H9 (cell line): ENCODE measurements around the gene ADAMTS17. TPM values are rescaled to one million over a fixed set of nuclear protein-coding genes. Genes with fewer than 3 reads are reported as not detected.

Experiments used
- DNase-seq: peaks from one replicate; pipeline ENCODE4 v3.0.0-alpha.2; 2017
- H2AFZ ChIP-seq: one replicate; pipeline ENCODE4 v1.6.1; 2013; ENCODE audit warnings: mild to moderate bottlenecking, low read length, control low read depth, moderate library complexity
- H2AK5ac ChIP-seq: 2 replicates; pipeline ENCODE4 v1.6.1; 2013; ENCODE audit warnings: low read length, control low read depth, mixed read lengths; ENCODE audit not compliant: insufficient read length
- H2BK120ac ChIP-seq: one replicate; pipeline ENCODE4 v1.6.1; 2013; ENCODE audit warnings: low read depth, mild to moderate bottlenecking, low read length, control low read depth, inconsistent platforms; ENCODE audit not compliant: poor library complexity, severe bottlenecking
- H2BK12ac ChIP-seq: 2 replicates; pipeline ENCODE4 v1.6.1; 2013; ENCODE audit warnings: low read length, control low read depth, mixed read lengths, low read depth; ENCODE audit not compliant: insufficient read length
- H2BK15ac ChIP-seq: 2 replicates; pipeline ENCODE4 v1.6.1; 2013; ENCODE audit warnings: low read depth, low read length, control low read depth
- H2BK20ac ChIP-seq: one replicate; pipeline ENCODE4 v1.6.1; 2013; ENCODE audit warnings: low read depth, mild to moderate bottlenecking, low read length, control low read depth, inconsistent platforms; ENCODE audit not compliant: poor library complexity, severe bottlenecking
- H2BK5ac ChIP-seq: 2 replicates; pipeline ENCODE4 v1.6.1; 2013; ENCODE audit warnings: low read length, control low read depth, mixed read lengths; ENCODE audit not compliant: insufficient read length
- H3K14ac ChIP-seq: 2 replicates; pipeline ENCODE4 v1.6.1; 2013; ENCODE audit warnings: low read length, control low read depth; ENCODE audit not compliant: insufficient read depth
- H3K18ac ChIP-seq: 2 replicates; pipeline ENCODE4 v1.6.1; 2013; ENCODE audit warnings: low read depth, mild to moderate bottlenecking, mixed read lengths, low read length, control low read depth; ENCODE audit not compliant: insufficient read length
- H3K23ac ChIP-seq: 2 replicates; pipeline ENCODE4 v1.6.1; 2013; ENCODE audit warnings: low read length, control low read depth, mixed read lengths, low read depth; ENCODE audit not compliant: insufficient read length
- H3K23me2 ChIP-seq: 2 replicates; pipeline ENCODE4 v1.6.1; 2013; ENCODE audit warnings: low read depth, mild to moderate bottlenecking, mixed read lengths, low read length, control low read depth; ENCODE audit not compliant: insufficient read length, poor library complexity, severe bottlenecking
- H3K27ac ChIP-seq: 2 replicates; pipeline ENCODE4 v1.5.1; 2013; ENCODE audit warnings: low read length, control low read depth, mixed read lengths, low read depth; ENCODE audit not compliant: insufficient read length
- H3K27me3 ChIP-seq: 2 replicates; pipeline ENCODE4 v1.6.1; 2013; ENCODE audit warnings: low read length, control low read depth, inconsistent platforms; ENCODE audit not compliant: insufficient read depth
- H3K4ac ChIP-seq: 2 replicates; pipeline ENCODE4 v1.6.1; 2013; ENCODE audit warnings: low read depth, mild to moderate bottlenecking, control low read depth, inconsistent platforms, low read length, moderate library complexity
- H3K4me1 ChIP-seq: 2 replicates; pipeline ENCODE4 v1.6.1; 2013; ENCODE audit warnings: low read length, control low read depth, inconsistent platforms; ENCODE audit not compliant: insufficient read depth
- H3K4me2 ChIP-seq: 2 replicates; pipeline ENCODE4 v1.6.1; 2013; ENCODE audit warnings: low read length, control low read depth, mixed read lengths; ENCODE audit not compliant: insufficient read length, insufficient read depth
- H3K56ac ChIP-seq: 2 replicates; pipeline ENCODE4 v1.6.1; 2013; ENCODE audit warnings: low read depth, mild to moderate bottlenecking, mixed read lengths, low read length, control low read depth; ENCODE audit not compliant: insufficient read length
- H3K79me1 ChIP-seq: 2 replicates; pipeline ENCODE4 v1.6.1; 2013; ENCODE audit warnings: low read depth, mild to moderate bottlenecking, moderate library complexity, low read length, control low read depth, inconsistent platforms; ENCODE audit not compliant: insufficient read depth, poor library complexity, severe bottlenecking
- H3K79me2 ChIP-seq: 2 replicates; pipeline ENCODE4 v1.6.1; 2013; ENCODE audit warnings: low read length, control low read depth, inconsistent platforms; ENCODE audit not compliant: insufficient read depth
- H3K9ac ChIP-seq: 2 replicates; pipeline ENCODE4 v1.6.1; 2013; ENCODE audit warnings: low read length, control low read depth, mixed read lengths; ENCODE audit not compliant: insufficient read length; ENCODE audit errors: extremely low read depth
- H3K9me3 ChIP-seq: one replicate; pipeline ENCODE4 v1.6.1; 2013; ENCODE audit warnings: low read depth, low read length, inconsistent platforms; ENCODE audit not compliant: control insufficient read depth
- H3T11ph ChIP-seq: one replicate; pipeline ENCODE4 v1.6.1; 2013; ENCODE audit warnings: mild to moderate bottlenecking, low read length, control low read depth, inconsistent platforms
- H4K20me1 ChIP-seq: one replicate; pipeline ENCODE4 v1.6.1; 2013; ENCODE audit not compliant: control insufficient read depth, insufficient read length, insufficient read depth
- H4K5ac ChIP-seq: 2 replicates; pipeline ENCODE4 v1.6.1; 2013; ENCODE audit warnings: low read depth, mild to moderate bottlenecking, mixed read lengths, low read length, control low read depth; ENCODE audit not compliant: insufficient read length
- H4K8ac ChIP-seq: replicated peaks from 2 replicates; pipeline ENCODE4 v1.6.1; 2013; ENCODE audit warnings: low read length, control low read depth, mixed read lengths, low read depth; ENCODE audit not compliant: insufficient read length
- H4K91ac ChIP-seq: 2 replicates; pipeline ENCODE4 v1.6.1; 2013; ENCODE audit warnings: low read depth, mild to moderate bottlenecking, moderate library complexity, mixed read lengths, low read length, control low read depth; ENCODE audit not compliant: insufficient read length
- H3K27ac Mint-ChIP-seq, 3 experiments: 2 replicates in 2 of 3; 3 replicates in 1 of 3; pipeline ENCODE4 v1.8.0; 2020 to 2021; ENCODE audit warnings: mixed read lengths in 3 of 3, mild to moderate bottlenecking in 1 of 3, moderate library complexity in 1 of 3
- H3K27me3 Mint-ChIP-seq: 2 replicates; pipeline ENCODE4 v1.8.0; 2021; ENCODE audit warnings: low read depth, mild to moderate bottlenecking, moderate library complexity, mixed read lengths
- H3K36me3 Mint-ChIP-seq, 3 experiments: 2 replicates in 2 of 3; 3 replicates in 1 of 3; pipeline ENCODE4 v1.8.0; 2020 to 2021; ENCODE audit warnings: low read depth in 3 of 3, mixed read lengths in 3 of 3; ENCODE audit not compliant: insufficient read depth in 1 of 3
- H3K4me1 Mint-ChIP-seq, 2 experiments: 2 replicates each; pipeline ENCODE4 v1.8.0; 2020; ENCODE audit warnings: mixed read lengths in 2 of 2
- H3K4me3 Mint-ChIP-seq, 2 experiments: 2 replicates in 1 of 2; 3 replicates in 1 of 2; pipeline ENCODE4 v1.8.0; 2020 to 2021; ENCODE audit warnings: mild to moderate bottlenecking in 2 of 2, mixed read lengths in 2 of 2, moderate library complexity in 1 of 2
- H3K9me3 Mint-ChIP-seq, 2 experiments: 2 replicates in 1 of 2; 3 replicates in 1 of 2; pipeline ENCODE4 v1.8.0; 2020; ENCODE audit warnings: mild to moderate bottlenecking in 2 of 2, mixed read lengths in 2 of 2, moderate library complexity in 1 of 2
- WGBS: extraction: QIAGEN DNeasy Blood & Tissue Kit; methylation state at CpG from one replicate; pipeline ENCODE4 v1.1.7; 2013; ENCODE audit warnings: missing lambda C conversion rate, low lambda C conversion rate, mixed read lengths; ENCODE audit not compliant: insufficient read length; ENCODE audit errors: extremely low coverage; 5-methylcytosine and 5-hydroxymethylcytosine counted together
- total RNA-seq: library from RNA; stranded (reverse); gene quantifications from 2 replicates; pipeline ENCODE4 v1.2.1, GENCODE V29; 2021
- TF ChIP-seq, protein P1 (sequence below): fragments of 200-600 bp; sonication (generic); conservative IDR thresholded peaks from 3 replicates; pipeline ENCODE4 v1.8.0; 2021; ENCODE audit warnings: antibody characterized with exemption, mild to moderate bottlenecking

ADAMTS17 gene
- total RNA-seq, 1 experiment from 2014 or later, result 2.9 TPM

DNA sequence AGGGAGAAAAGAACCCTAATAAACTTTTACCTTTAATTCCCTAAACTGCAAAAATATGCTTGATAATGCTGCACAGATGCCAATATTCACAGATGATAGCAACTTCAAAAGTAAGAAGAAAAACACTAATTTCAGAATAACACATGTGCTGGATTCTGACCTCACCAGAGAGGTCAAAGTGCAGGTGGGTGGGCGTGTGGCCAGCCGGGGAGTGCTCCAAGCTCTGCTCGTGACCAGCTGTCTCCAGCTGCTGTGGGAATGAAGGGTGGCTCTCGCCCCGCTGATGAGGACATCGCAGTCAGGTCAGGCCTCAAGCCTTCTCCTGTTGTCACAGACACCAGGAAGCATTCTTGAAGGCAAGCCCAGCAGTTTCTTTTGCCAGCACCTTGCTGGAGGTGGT, 57.1 kb downstream of the ADAMTS17 start:
- no peak overlapping the region for H3K23ac ChIP-seq
- 0 out of 2 replicates have a peak overlapping the region, but pooled peaks have one; percentile 60 for H3K14ac ChIP-seq
- H4K20me1 ChIP-seq, result no peaks in the 10 kb centered on the region
- H3K4me1 Mint-ChIP-seq, result no peaks in the 10 kb centered on the region
- TF ChIP-seq, protein P1, sequence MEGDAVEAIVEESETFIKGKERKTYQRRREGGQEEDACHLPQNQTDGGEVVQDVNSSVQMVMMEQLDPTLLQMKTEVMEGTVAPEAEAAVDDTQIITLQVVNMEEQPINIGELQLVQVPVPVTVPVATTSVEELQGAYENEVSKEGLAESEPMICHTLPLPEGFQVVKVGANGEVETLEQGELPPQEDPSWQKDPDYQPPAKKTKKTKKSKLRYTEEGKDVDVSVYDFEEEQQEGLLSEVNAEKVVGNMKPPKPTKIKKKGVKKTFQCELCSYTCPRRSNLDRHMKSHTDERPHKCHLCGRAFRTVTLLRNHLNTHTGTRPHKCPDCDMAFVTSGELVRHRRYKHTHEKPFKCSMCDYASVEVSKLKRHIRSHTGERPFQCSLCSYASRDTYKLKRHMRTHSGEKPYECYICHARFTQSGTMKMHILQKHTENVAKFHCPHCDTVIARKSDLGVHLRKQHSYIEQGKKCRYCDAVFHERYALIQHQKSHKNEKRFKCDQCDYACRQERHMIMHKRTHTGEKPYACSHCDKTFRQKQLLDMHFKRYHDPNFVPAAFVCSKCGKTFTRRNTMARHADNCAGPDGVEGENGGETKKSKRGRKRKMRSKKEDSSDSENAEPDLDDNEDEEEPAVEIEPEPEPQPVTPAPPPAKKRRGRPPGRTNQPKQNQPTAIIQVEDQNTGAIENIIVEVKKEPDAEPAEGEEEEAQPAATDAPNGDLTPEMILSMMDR, result no peak
- H3K27ac Mint-ChIP-seq, result no peak overlapping the region
- H2AFZ ChIP-seq, result no peak overlapping the region
- no peak overlapping the region for H3K4me2 ChIP-seq
- no peaks in the 10 kb centered on the region for H3K79me1 ChIP-seq
- no peak overlapping the region for H2BK20ac ChIP-seq
- H3K79me2 ChIP-seq, result no peaks in the 10 kb centered on the region
- no peak overlapping the region for H4K5ac ChIP-seq
- no peak overlapping the region for H2AK5ac ChIP-seq
- H2BK15ac ChIP-seq, result no peak overlapping the region
- no peak overlapping the region for H2BK5ac ChIP-seq
- H3K23me2 ChIP-seq, result no peaks in the 10 kb centered on the region
- no peak overlapping the region for H4K8ac ChIP-seq
- H4K91ac ChIP-seq, result no peak overlapping the region
- no peak overlapping the region for H3K4ac ChIP-seq
- H3K4me1 ChIP-seq, result no peaks in the 10 kb centered on the region
- no peak overlapping the region for H3K4me3 Mint-ChIP-seq
- no peak overlapping the region for H3K56ac ChIP-seq
- no peak overlapping the region for H3K18ac ChIP-seq
- WGBS, result no CpG with 5 or more reads among the region's 6 CpGs
- H3K27ac ChIP-seq, result no peak overlapping the region
- H2BK120ac ChIP-seq, result no peak overlapping the region
- H3K27me3 Mint-ChIP-seq, result peaks cover 5% of the 10 kb centered on the region
- H3K36me3 Mint-ChIP-seq, result peaks cover 0 to 3% (median 0%) of the 10 kb centered on the region in 3 experiments; a peak in 1 of 7 replicates
- no peaks in the 10 kb centered on the region for H3K27me3 ChIP-seq
- no peak overlapping the region for H2BK12ac ChIP-seq
- H3T11ph ChIP-seq, result no peak overlapping the region
- peaks cover 0 to 2% of the 10 kb centered on the region in 2 experiments; a peak in 3 of 5 replicates for H3K9me3 Mint-ChIP-seq
- H3K9ac ChIP-seq, result no peak overlapping the region
- DNase-seq, result no peak
- no peaks in the 10 kb centered on the region for H3K9me3 ChIP-seq
